Measurements from ENCODE around the gene RPL13. TPM values are rescaled to one million over a fixed set of nuclear protein-coding genes. Genes with fewer than 3 reads are reported as not detected.

RPL13 gene
- total and polyA plus RNA-seq, 2 of the 8 experiments (the other 6 are each of a cell fraction or from before 2014, with no cell fraction given): 2,162 to 7,384 TPM

DNA sequence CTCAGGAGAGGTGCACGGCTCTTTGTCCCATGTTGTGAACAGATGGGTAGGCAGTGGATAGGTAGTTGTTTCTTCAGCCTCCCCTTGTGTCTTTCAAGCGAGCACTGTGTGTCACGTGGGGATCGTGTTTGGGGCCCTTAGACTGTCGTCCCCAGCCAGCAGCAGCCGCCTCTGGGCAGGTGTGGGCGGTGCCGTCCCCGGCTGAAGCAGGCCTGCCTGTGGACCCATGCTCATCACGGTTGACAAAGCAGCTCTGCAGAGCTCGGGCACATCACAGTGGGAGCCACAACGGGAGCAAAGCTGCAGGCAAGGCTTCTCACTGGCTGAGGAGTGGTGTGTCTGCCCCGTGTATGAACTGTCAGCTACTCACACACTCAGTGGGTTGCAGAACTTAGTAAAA, 4.7 kb upstream of the RPL13 start (continued):
- TF ChIP-seq KDM4A (IDR thresholded peaks at IDR 0.05; ENCODE audit: low read depth, low read length, severe bottlenecking) (no peak), EP300 (IDR thresholded peaks at IDR 0.05; ENCODE audit: borderline replicate concordance in 1 of 2, low read depth in 2 of 2, low read length in 2 of 2) (no peak), BRCA1 (IDR thresholded peaks at IDR 0.05; ENCODE audit: low read depth, low read length) (no peak), RAD21 (IDR thresholded peaks at IDR 0.05 in 1 of 2, conservative IDR thresholded peaks at IDR 0.05 in 1 of 2; ENCODE audit: low read depth in 2 of 2, low read length in 2 of 2) (no peak)

Measured in H1 (cell line).